GM12874 (cell line): ENCODE data around the gene FGF1.
A peak's percentile ranks its signal among the peaks of the same experiment; 100 is the strongest.

Source experiments
- TF ChIP-seq, protein P1 (sequence below): IDR thresholded peaks from 2 replicates; pipeline ENCODE4 v1.5.1; 2011; ENCODE audit warnings: low read depth, mild to moderate bottlenecking, control low read depth, low read length, moderate library complexity; ENCODE audit not compliant: insufficient read depth

Gene FGF1

DNA sequence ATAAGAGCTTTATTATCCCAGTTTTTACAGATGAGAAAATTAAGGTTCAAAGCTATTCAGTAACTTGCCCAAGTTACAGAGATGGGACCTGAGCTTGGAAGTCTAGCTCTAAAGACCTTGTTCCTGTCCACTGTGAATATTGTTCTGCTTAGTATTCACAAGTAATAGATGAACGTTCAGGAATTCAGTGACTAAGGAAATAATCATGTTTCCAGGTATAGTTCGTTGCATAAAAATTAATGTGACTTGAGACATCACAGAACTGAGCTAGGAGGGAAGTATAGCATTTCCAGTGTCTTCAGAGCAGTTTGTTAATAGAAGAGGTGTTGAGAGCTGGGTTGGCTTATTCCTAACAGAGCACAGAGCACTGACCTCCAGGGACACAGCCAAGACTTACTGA lies 136.1 kb downstream of the FGF1 start:
- TF ChIP-seq, protein P1, sequence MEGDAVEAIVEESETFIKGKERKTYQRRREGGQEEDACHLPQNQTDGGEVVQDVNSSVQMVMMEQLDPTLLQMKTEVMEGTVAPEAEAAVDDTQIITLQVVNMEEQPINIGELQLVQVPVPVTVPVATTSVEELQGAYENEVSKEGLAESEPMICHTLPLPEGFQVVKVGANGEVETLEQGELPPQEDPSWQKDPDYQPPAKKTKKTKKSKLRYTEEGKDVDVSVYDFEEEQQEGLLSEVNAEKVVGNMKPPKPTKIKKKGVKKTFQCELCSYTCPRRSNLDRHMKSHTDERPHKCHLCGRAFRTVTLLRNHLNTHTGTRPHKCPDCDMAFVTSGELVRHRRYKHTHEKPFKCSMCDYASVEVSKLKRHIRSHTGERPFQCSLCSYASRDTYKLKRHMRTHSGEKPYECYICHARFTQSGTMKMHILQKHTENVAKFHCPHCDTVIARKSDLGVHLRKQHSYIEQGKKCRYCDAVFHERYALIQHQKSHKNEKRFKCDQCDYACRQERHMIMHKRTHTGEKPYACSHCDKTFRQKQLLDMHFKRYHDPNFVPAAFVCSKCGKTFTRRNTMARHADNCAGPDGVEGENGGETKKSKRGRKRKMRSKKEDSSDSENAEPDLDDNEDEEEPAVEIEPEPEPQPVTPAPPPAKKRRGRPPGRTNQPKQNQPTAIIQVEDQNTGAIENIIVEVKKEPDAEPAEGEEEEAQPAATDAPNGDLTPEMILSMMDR: no peak

DNA sequence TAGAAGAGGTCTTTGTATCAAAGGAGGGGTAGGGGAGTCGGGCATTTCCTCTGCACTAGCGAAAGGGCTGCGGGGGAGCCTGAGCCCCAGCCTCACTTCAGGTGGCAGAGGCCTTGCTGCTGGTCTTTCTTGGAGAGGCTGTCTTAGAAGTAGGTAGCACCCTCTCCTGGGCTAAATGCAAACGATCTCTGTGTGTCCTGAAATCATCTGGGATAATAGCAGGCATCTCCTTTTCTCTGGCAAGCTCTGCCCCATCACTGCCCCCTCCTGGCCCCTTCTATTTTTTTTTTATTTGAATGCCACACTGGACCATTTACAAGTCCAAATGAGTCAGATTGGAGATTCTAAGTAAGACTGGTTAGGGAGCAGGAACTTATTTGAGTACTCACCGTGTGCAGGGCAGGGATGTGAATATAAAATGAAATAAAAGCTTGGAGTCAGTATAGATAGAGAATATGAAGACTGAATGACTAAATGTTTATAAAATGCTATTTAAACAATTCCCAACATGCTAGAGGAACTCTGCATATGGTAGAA lies 137.1 kb downstream of the FGF1 start:
- TF ChIP-seq, protein P1: peak; percentile 47; the same call in 1 of the 2 replicates

DNA sequence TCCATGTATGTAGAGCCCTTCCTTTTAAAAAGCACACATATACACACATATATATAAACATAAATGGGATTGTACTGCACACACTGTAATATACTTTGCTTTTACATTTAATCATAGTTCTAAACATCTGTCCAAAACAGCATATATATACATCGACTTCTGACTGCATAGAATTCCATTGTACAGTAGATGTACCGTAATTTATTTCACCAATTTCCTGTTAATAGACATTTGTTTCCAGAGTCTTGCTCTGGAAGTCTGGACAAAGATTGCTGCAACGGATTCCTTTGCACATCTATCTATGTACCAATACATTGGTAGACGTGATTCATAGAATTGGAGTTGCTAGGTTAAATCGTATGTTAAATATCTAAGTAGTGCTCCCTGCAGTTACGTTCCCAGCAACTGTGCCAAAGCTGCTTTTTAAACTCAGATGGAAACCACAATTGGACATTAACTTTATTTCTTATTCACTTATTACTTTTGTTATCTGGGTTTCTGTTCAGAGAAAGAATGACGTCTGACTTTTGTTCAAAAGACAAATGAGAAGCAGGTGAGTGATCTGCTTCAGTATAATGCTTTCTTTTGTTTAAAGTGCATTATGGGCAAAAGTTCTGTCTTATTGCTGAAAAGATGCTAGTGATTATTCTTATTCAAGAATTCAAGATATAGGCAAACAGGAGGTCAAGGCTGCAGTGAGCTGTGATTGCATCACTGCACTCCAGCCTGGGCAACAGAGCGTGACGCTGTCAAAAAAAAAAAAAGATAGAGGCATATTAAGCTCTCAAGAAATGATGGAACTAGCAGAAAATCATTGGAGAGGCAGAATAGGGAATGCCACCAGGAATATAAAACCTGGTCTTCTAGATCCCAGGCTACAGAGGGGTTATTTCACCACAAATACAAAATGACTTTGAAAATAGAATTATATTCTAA lies 138.2 kb downstream of the FGF1 start:
- TF ChIP-seq, protein P1: no peak

DNA sequence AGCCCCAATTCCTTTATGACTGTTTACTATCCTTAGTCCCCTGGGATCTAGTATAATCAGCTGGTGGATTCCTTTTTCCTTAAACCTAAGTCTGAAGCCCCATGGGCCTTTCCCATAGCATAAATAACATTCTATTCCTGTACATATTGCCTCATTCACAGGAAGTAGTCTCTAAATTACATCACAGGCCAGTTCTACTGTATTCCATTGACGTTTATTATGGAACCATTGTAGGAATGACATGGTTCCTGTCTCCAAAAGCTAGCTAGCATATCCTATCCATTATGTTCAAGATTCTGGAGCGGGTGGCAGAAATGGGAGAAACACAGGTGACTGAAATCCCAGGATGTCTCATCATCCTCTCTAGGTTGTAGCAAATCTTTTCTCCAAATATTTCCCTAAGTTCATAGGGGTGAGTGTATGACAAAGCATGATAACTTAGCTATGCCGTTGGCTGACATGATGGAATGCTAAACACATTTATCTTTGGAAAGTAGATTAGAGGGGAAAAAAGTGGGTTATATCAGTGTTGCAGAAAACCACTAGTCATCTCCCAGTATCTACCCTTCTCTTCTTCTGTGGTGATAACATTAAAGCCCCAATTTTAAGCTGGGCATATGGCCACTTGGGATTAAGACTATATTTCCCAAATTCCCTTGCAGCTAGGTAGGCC lies 140.1 kb downstream of the FGF1 start:
- TF ChIP-seq, protein P1: no peak

- TF ChIP-seq, protein P1: no peak
Measured at GRCh38 chr5:142544946-142545649, 140.8 kb downstream of the FGF1 start.

GRCh38 chr5:142544071-142544753 lies 141.7 kb downstream of the FGF1 start:
- TF ChIP-seq, protein P1: no peak

DNA sequence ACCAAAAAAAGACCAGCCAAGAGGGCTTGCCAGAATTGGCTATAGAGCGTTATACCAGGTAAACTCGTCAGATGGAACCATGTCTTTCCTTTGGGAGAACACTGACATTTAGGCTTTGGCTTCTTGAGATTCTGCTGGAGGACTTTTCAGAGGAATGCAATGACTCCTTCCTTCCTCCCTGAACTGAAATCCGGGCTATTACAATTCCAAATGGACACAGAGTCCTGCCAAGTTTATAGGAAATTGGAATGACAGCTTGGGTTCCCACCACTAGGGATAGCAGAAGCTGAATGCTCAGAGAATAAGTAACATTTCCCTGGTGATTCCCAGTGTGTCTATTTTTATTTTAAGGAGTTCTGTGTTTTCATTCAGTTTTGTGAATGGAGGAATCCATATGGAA lies 143.0 kb downstream of the FGF1 start:
- TF ChIP-seq, protein P1: no peak
